MCF 10A (cell line): ENCODE results near the gene MRC1. TPM values are rescaled to one million over a fixed set of nuclear protein-coding genes. Genes with fewer than 3 reads are reported as not detected.

Experiments
- BruUV-seq: library from RNA; stranded (reverse); fragments of 400-500 nt; replicated peaks from 2 replicates; lab custom pipeline; 2021; lab: Mats Ljungman, UMichigan
- CTCF ChIA-PET: fragments of 300-600 bp; sonication (Branson Sonifier 250); formaldehyde crosslinking; extraction: SDS; loops from one replicate; lab custom pipeline; 2021; ENCODE audit warnings: antibody characterized with exemption, inconsistent platforms; lab: Yijun Ruan, JAX
- POLR2A ChIA-PET: fragments of 300-600, 350-650 bp; sonication (Branson Sonifier 250); formaldehyde crosslinking; extraction: SDS; loops from one replicate; lab custom pipeline; 2020; ENCODE audit warnings: antibody characterized with exemption, inconsistent platforms; lab: Yijun Ruan, JAX
- DNase-seq: peaks from one replicate; pipeline ENCODE4 v3.0.0-alpha.2; 2018; ENCODE audit not compliant: unreplicated experiment
- H3K27ac Mint-ChIP-seq: one replicate; pipeline ENCODE4 v1.8.0; 2022; ENCODE audit warnings: mild to moderate bottlenecking, low read depth, mixed read lengths; ENCODE audit not compliant: unreplicated experiment
- H3K27me3 Mint-ChIP-seq: one replicate; pipeline ENCODE4 v1.8.0; 2022; ENCODE audit warnings: mixed read lengths; ENCODE audit not compliant: insufficient read depth, unreplicated experiment
- H3K36me3 Mint-ChIP-seq: one replicate; pipeline ENCODE4 v1.8.0; 2022; ENCODE audit warnings: mild to moderate bottlenecking, moderate library complexity, mixed read lengths; ENCODE audit not compliant: insufficient read depth, unreplicated experiment
- H3K4me1 Mint-ChIP-seq: one replicate; pipeline ENCODE4 v1.8.0; 2022; ENCODE audit warnings: mixed read lengths; ENCODE audit not compliant: insufficient read depth, unreplicated experiment
- H3K4me3 Mint-ChIP-seq: one replicate; pipeline ENCODE4 v1.8.0; 2022; ENCODE audit warnings: mild to moderate bottlenecking, moderate library complexity, mixed read lengths; ENCODE audit not compliant: unreplicated experiment
- H3K9me3 Mint-ChIP-seq: one replicate; pipeline ENCODE4 v1.8.0; 2022; ENCODE audit warnings: mixed read lengths; ENCODE audit not compliant: unreplicated experiment
- intact Hi-C: fragments of 100-400 bp; cut with micrococcal nuclease; formaldehyde crosslinking; loops from 2 replicates; pipeline ENCODE4 v1.14.1; 2022
- total RNA-seq: library from RNA; stranded (reverse); gene quantifications from 2 replicates; pipeline ENCODE4 v1.2.3, GENCODE V29; 2022
- TF ChIP-seq, protein P1 (sequence below): fragments of 200-600 bp; IDR thresholded peaks from one replicate; pipeline ENCODE4 v1.8.0; 2022; ENCODE audit warnings: antibody characterized with exemption, mild to moderate bottlenecking; ENCODE audit not compliant: unreplicated experiment

MRC1 gene
- total RNA-seq, 1 experiment from 2014 or later: not detected

DNA sequence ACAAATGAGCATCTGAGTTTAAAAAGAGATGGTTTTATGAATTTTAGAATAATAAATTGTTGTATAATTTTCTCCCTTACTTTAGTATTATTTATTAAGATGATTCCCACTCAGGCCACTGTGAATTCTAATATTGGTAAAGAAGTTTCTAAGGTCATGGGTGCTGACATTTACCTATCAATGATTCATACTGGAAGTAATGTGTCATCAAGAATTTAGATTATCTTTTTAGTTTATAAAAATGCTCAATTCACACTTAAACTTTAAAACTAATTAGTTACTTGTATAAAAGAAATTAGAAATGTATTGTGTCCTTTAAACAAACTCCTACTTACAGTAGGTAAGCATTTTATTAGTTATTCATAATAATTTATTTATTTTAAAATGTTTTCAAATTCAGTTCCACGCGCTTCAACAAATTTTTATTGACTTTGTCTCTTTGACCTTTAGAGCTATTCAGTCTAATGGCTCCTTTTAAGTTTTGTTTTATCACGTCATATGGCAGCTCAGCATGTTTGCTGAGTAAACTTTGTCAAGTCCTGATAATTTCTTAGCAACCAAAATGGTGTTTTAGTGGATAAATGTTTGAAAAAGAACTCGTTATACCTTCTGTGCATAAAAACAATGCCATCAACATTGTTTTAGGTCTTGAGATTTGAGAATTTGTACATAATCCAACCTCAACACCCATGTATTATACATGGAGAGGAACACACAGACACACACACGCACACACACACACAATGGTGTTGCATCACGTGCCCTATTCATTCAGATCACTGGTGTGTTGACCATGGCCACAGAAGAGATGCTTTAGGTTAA lies 15.1 kb upstream of the MRC1 start:
- TF ChIP-seq, protein P1, sequence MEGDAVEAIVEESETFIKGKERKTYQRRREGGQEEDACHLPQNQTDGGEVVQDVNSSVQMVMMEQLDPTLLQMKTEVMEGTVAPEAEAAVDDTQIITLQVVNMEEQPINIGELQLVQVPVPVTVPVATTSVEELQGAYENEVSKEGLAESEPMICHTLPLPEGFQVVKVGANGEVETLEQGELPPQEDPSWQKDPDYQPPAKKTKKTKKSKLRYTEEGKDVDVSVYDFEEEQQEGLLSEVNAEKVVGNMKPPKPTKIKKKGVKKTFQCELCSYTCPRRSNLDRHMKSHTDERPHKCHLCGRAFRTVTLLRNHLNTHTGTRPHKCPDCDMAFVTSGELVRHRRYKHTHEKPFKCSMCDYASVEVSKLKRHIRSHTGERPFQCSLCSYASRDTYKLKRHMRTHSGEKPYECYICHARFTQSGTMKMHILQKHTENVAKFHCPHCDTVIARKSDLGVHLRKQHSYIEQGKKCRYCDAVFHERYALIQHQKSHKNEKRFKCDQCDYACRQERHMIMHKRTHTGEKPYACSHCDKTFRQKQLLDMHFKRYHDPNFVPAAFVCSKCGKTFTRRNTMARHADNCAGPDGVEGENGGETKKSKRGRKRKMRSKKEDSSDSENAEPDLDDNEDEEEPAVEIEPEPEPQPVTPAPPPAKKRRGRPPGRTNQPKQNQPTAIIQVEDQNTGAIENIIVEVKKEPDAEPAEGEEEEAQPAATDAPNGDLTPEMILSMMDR: no peak
- BruUV-seq: no TSS peak
- intact Hi-C loops: no loop called here
- POLR2A ChIA-PET: interaction anchor here (0.6 kb wide), 1 partner anchor 52 kb away, joined by 4 read pairs; no protein-coding TSS in a partner anchor
- no peak for DNase-seq
- Mint-ChIP-seq H3K4me3 (no peak overlapping the region), H3K27ac (no peak overlapping the region), H3K36me3 (no peaks in the 10 kb centered on the region), H3K27me3 (no peaks in the 10 kb centered on the region), H3K4me1 (no peaks in the 10 kb centered on the region), H3K9me3 (no peaks in the 10 kb centered on the region)
- CTCF ChIA-PET: interaction anchor here (0.6 to 1.5 kb wide), 2 partner anchors 8 to 29 kb away, joined by 3 read pairs; no protein-coding TSS in a partner anchor

DNA sequence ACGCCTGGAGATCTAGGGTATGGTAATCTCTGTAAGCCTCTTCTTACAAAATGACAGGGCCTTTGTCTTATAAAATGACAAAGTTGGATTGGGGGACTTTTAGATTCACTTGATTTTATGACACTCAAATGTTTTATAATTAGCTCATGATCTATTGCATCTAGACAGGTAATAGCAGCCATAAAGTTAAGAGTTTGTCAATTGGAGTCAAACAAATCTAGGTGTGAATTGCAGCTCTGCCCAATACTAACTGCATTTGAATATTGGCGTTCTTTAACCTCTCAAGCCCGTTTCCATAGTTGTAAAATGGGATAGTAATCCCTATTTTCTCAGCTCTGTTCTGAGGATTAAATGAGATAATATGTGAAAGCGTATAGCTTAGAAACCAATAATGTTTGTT lies 14.1 kb upstream of the MRC1 start:
- intact Hi-C loops: no loop called here
- BruUV-seq: no TSS peak
- POLR2A ChIA-PET: interaction anchor here (0.6 kb wide), 1 partner anchor 51 kb away, joined by 4 read pairs; no protein-coding TSS in a partner anchor
- Mint-ChIP-seq H3K9me3 (no peaks in the 10 kb centered on the region), H3K4me1 (no peaks in the 10 kb centered on the region), H3K36me3 (no peaks in the 10 kb centered on the region), H3K27me3 (no peaks in the 10 kb centered on the region), H3K4me3 (no peak overlapping the region), H3K27ac (no peak overlapping the region)
- TF ChIP-seq, protein P1: no peak
- DNase-seq: no peak
- CTCF ChIA-PET: interaction anchor here (1.1 to 1.5 kb wide), 2 partner anchors 9 to 56 kb away, joined by 3 to 4 read pairs; no protein-coding TSS in a partner anchor

DNA sequence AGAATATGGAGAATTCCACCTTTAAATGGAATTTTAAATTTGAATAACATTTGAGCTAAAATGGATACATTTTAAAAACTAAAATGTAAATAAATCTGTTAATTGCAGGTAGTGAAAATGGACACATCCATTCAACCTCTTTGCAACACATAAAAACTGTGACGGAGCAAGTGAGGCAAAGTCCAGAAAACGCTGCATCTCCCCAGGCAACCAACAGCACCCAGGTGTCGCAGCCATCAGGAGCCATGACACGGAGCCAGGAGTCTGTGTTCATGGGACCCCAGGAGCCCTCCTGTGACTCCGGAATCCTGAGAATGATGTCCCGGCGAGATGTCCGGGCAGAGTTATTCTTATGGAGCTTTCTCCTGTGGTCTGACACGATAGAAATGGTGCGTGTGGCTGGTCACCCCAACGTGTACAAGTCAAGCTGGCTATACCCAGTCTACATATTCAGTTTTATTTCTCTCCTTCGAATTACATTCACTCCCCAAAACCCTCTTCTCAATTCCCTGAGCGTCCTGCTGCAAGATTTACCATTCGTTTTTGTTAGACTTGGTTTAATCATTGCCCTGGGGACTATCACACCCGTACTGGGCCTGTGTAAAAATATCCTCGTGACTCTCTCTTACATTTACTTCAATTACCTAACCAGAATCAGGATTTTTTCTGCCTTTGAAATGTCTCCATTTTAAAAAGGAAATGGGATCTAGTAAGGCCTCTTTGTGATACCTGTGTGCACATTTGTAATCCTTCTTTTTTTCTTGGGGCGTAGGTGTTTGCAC lies 13.1 kb upstream of the MRC1 start:
- CTCF ChIA-PET: no interaction called here
- intact Hi-C loops: no loop called here

More for the DNA sequence above, 13.1 kb upstream of the MRC1 start:
- no peaks in the 10 kb centered on the region for H3K27me3 Mint-ChIP-seq
- H3K27ac Mint-ChIP-seq: no peak overlapping the region
- no TSS peak for BruUV-seq
- H3K4me1 Mint-ChIP-seq: no peaks in the 10 kb centered on the region
- TF ChIP-seq, protein P1: no peak
- H3K9me3 Mint-ChIP-seq: no peaks in the 10 kb centered on the region
- POLR2A ChIA-PET: no interaction called here
- no peaks in the 10 kb centered on the region for H3K36me3 Mint-ChIP-seq
- H3K4me3 Mint-ChIP-seq: no peak overlapping the region
- DNase-seq: no peak
